Mucosa of descending colon (tissue), 3 donors: Measurements from ENCODE around the gene ST6GAL1. TPM values are rescaled to one million over a fixed set of nuclear protein-coding genes. Genes with fewer than 3 reads are reported as not detected.

Source experiments
- ATAC-seq: fragments of 200-7000 bp; cut with Tn5 transposase; one replicate; pipeline ENCODE4 v1.9.1; 2020; ENCODE audit warnings: mild to moderate bottlenecking, moderate library complexity
- DNase-seq, 3 donors: peaks; one replicate each; pipeline ENCODE4 v3.0.0-alpha.2; 2020
- H3K36me3 ChIP-seq: fragments of 200-600 bp; one replicate; pipeline ENCODE4 v1.8.0; 2021; ENCODE audit warnings: low read depth, mild to moderate bottlenecking
- H3K4me1 ChIP-seq: fragments of 200-600 bp; one replicate; pipeline ENCODE4 v1.8.0; 2021; ENCODE audit warnings: low read depth, mild to moderate bottlenecking
- H3K4me3 ChIP-seq: fragments of 200-600 bp; one replicate; pipeline ENCODE4 v1.8.0; 2021; ENCODE audit warnings: mild to moderate bottlenecking
- H3K9me3 ChIP-seq: fragments of 200-600 bp; one replicate; pipeline ENCODE4 v1.8.0; 2021; ENCODE audit warnings: mild to moderate bottlenecking
- CTCF ChIP-seq: fragments of 200-600 bp; IDR thresholded peaks from one replicate; pipeline ENCODE4 v1.8.0; 2022; ENCODE audit warnings: antibody characterized with exemption, mild to moderate bottlenecking
- intact Hi-C, 2 donors: fragments of 100-400 bp; cut with DNase I in 1 of 2; cut with micrococcal nuclease in 1 of 2; formaldehyde crosslinking; loops; one replicate each; pipeline versions ENCODE4 v1.11.0 to v1.11.1; 2022; cut with DNase I, micrococcal nuclease
- total RNA-seq, 3 donors: library from RNA; stranded (reverse); fragmentation: NEBNext Ultra II Directional in 2 of 3; extraction: Animal tissue kit (Norgen Biotek cat#: 25700) in 2 of 3; gene quantifications; one replicate each; pipeline versions ENCODE4 v1.2.1 to v1.2.4, GENCODE V29; 2021 to 2023
- donor health status: DM: no; HTN: no; CAD: no; lungs with moderate emphysema.
- donor health status: DM: no; HTN: no; CAD: no.
- donor health status: DM: no; HTN: yes; CAD: no.

ST6GAL1 gene
- total RNA-seq, 3 donors from 2014 or later: 23.5 to 58.9 (median 53.6) TPM

- Histone ChIP-seq H3K4me3 (no peak overlapping the region), H3K4me1 (no peaks in the 10 kb centered on the region), H3K9me3 (no peaks in the 10 kb centered on the region), H3K36me3 (no peaks in the 10 kb centered on the region)
- TF ChIP-seq CTCF: no peak
- intact Hi-C loops: no loop called here
- no peak for DNase-seq
- no peak for ATAC-seq
Measured at GRCh38 chr3:186973702-186974101, 43.4 kb downstream of the ST6GAL1 start.

- no peak for TF ChIP-seq CTCF
Measured at GRCh38 chr3:186974824-186975313, 44.5 kb downstream of the ST6GAL1 start.

GRCh38 chr3:186975726-186976125 is 45.4 kb downstream of the ST6GAL1 start:
- Histone ChIP-seq H3K4me1 (no peaks in the 10 kb centered on the region), H3K4me3 (no peak overlapping the region), H3K36me3 (no peaks in the 10 kb centered on the region), H3K9me3 (no peaks in the 10 kb centered on the region)
- TF ChIP-seq CTCF: no peak
- no peak for ATAC-seq
- DNase-seq: no peak
- intact Hi-C loops: no loop called here

More at GRCh38 chr3:186974824-186975313, 44.5 kb downstream of the ST6GAL1 start:
- no peaks in the 10 kb centered on the region for H3K36me3 ChIP-seq
- DNase-seq (no peak), ATAC-seq (no peak)
- no peaks in the 10 kb centered on the region for H3K4me1 ChIP-seq
- intact Hi-C loops: no loop called here
- no peak overlapping the region for H3K4me3 ChIP-seq
- H3K9me3 ChIP-seq: no peaks in the 10 kb centered on the region

- Histone ChIP-seq H3K36me3 (no peaks in the 10 kb centered on the region), H3K4me1 (no peaks in the 10 kb centered on the region), H3K4me3 (no peak overlapping the region), H3K9me3 (no peaks in the 10 kb centered on the region)
- no peak for TF ChIP-seq CTCF
- intact Hi-C loops: no loop called here
- ATAC-seq (no peak), DNase-seq (no peak)
Measured at GRCh38 chr3:186976837-186977750, 46.8 kb downstream of the ST6GAL1 start.

- no peak for TF ChIP-seq CTCF
- no peak overlapping the region for H3K4me3 ChIP-seq
- no peak for ATAC-seq
- intact Hi-C loops: no loop called here
- H3K9me3 ChIP-seq: no peaks in the 10 kb centered on the region
- H3K4me1 ChIP-seq: no peaks in the 10 kb centered on the region
- H3K36me3 ChIP-seq: no peaks in the 10 kb centered on the region
- DNase-seq: no peak
Measured at GRCh38 chr3:186978712-186979111, 48.4 kb downstream of the ST6GAL1 start.
